Measurements from ENCODE around the gene TMEM248.
"Not testable (repeated sequence)": the region's sequence is repeated elsewhere in the genome, so short reads cannot be mapped to it uniquely, and the experiment has no call there.

TMEM248 gene

DNA sequence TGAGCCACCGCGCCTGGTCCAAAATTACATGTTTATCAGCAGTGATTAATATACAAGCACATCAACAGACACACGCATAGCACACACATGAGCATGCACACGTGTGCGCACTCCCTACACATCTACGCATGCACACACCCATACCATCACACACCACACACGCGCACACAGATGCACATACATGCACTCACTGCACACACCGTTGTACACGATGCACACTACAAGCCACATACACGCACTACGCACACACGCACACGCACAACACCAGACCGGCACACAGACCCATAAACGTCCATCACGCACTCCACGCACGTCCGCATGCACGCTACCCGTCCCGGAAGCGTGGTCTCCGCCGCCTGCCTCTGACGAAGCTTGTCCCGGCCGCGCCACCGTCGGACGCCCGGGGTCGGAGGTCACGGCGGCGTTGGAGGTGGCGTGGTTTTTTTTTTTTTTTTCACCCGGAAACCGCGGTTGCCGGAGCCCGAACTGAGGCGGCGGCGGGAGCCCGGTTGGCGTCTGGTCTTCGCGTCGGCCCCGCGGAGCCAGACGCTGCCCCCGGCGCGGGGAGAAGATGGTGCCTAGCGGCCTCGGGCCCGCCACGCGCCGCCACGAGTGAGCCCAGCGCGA is at the start of gene TMEM248:
Gene TMEM248, plus strand, starts transcription at position 457 of the 627 bp plus-strand sequence. CDS start 20,641 bp downstream, outside the sequence.
- peak; percentile 57 for DNase-seq

DNA sequence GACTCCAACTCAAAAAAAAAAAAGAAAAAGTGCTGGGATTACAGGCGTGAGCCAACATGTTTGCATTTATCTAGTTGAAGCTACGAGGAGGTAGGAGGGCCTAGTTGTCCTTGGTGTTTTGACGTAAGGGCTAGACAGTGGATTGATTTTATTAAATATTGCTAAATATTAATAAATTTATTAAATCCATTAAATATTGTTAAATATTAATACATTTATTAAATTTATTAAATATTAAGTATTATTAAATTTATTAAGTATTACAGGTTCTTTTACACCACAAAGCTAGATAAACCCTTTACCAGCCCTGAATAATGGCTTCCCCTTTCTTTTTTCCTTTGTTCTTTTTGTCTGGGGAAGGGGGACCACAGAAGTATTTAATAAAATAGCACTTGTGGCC is 47.5 kb upstream of the TMEM248 start:
- no peak for DNase-seq

GRCh38 chr7:66877577-66878300 is 43.3 kb upstream of the TMEM248 start:
- DNase-seq = no peak

DNA sequence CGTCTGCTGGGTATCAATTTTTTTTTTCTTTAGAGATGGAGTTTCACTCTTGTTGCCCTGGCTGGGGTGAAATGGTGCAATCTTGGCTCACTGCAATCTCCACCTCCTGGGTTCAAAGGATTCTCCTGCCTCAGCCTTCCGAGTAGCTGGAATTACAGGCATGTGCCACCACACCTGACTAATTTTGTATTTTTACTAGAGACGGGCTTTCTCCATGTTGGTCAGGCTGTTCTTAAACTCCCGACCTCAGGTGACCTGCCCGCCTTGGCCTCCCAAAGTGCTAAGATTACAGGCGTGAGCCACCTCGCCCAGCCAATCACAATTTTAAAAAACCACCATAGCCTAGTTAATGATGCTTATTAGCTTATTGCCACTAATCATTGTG is 42.7 kb upstream of the TMEM248 start:
- not testable (repeated sequence) for DNase-seq

DNA sequence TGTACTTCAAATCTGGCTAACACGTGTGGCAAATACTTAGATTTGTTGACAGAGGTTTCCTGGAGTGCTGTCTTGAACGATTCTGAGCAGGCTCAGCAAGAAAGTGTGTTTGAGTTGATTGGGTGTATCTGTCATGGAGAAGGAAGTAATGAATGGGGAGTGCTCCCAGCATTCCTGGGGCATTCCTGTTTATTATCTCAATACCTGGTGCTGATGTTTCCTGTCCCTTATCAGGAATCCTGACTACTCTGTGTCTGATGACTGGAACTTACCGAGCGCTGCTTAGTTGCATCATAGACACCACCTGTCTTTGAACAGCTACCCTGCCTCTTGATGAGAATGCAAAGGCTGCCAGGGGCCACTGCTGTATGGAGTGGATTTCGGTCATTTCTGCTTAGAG is 41.0 kb upstream of the TMEM248 start:
- no peak for DNase-seq

DNA sequence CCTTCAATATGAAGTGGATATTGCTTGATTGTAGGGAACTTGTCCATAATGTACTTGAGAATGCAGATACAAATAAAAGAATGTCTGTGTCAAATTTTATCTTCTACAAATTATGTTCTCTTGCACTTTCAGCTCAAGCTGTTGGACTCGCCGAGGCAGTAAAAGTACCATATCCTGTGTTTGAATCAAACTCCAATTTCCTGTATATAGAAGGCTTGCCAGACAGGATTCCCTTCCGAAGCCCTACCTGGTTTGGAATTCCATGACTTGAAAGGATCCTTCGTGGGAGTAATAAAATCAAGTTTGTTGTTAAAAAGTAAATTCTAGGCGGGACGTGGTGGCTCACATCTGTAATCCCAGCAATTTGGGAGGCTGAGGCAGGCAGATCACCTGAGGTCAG is 40.4 kb upstream of the TMEM248 start:
- DNase-seq = not testable (repeated sequence)

DNA sequence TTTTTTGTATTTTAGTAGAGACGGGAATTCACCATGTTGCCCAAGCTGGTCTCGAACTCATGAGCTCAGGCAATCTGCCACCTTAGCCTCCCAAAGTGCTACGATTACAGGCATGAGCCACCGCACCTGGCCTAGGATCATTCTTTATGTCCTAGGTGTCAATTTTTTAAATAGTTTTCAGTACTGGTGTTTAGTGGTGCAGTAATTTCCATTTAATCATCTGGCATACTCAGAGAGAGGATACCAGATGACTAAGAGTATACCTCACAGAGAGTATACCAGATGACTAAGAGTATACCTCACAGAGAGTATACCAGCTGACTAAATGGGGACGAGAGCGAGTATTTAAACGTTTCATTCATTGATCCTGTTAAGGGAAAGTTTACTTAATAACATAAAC is 37.3 kb upstream of the TMEM248 start:
- DNase-seq = no peak

- DNase-seq = not testable (repeated sequence)
Measured at GRCh38 chr7:66884556-66884955, 36.5 kb upstream of the TMEM248 start.

- DNase-seq = no peak
Measured at GRCh38 chr7:66886152-66886551, 34.9 kb upstream of the TMEM248 start.

DNA sequence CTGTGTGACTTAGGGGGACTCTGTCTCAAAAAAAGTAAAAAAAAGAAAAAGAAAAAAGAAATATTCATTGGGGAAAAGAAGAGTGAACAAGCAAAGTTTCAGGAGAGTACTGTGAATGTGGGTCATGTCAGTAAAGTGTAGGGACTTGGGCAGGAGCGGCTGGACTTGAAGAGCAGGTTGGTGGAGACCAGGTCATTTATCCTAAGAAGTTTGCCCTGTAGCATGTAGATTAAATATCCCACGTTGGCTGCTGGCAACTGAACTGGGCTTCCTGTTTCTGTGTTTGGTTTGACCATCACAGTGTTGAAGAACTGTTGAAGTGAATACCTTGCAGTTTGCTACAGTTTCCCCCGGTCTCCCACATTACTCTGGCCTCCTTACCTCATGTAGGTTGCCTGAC is 32.8 kb upstream of the TMEM248 start:
- not testable (repeated sequence) for DNase-seq

DNA sequence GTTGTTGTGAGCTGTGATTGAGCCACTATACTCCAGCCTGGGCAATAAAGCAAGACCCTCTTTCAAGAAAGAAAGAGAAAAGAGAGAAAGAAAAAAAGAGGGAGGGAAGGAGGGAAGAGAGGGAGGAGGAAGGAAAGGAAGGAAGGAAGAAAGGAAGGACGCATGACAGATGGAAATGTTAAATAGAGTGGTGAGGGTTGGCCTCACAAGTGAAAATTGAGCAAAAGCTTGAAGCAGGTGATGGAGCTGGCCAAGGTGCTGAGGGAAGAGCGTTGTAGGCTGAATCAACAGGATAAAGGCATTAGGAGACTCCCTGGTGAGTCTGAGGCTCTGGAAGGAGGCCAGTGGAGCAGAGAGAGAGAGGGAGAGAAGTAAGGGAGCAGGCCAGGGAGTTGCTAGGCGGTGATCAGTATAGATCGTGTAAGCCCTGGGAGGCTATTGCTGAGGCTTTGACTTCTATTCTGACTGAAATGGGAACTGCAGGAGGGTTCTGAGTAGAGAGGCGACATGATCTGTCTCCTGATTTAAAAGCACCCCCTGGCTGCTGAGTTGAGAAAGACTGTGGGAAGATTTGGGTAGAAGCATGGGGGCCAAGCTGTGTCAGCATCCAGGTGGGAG is 26.5 kb upstream of the TMEM248 start:
- no peak for DNase-seq

GRCh38 chr7:66896441-66896840 is 24.6 kb upstream of the TMEM248 start:
- no peak for DNase-seq

GRCh38 chr7:66899552-66900280 is 21.3 kb upstream of the TMEM248 start:
- DNase-seq = no peak

GRCh38 chr7:66901941-66902843 is 18.8 kb upstream of the TMEM248 start:
- DNase-seq = no peak

GRCh38 chr7:66902844-66903180 is 18.2 kb upstream of the TMEM248 start:
- DNase-seq = no peak

- DNase-seq = no peak
Measured at GRCh38 chr7:66903360-66904062, 17.5 kb upstream of the TMEM248 start.

GRCh38 chr7:66904063-66904593 is 16.9 kb upstream of the TMEM248 start:
- DNase-seq = no peak

- no peak for DNase-seq
Measured at GRCh38 chr7:66905278-66905677, 15.7 kb upstream of the TMEM248 start.

- DNase-seq = no peak
Measured at GRCh38 chr7:66905689-66906088, 15.3 kb upstream of the TMEM248 start.

DNA sequence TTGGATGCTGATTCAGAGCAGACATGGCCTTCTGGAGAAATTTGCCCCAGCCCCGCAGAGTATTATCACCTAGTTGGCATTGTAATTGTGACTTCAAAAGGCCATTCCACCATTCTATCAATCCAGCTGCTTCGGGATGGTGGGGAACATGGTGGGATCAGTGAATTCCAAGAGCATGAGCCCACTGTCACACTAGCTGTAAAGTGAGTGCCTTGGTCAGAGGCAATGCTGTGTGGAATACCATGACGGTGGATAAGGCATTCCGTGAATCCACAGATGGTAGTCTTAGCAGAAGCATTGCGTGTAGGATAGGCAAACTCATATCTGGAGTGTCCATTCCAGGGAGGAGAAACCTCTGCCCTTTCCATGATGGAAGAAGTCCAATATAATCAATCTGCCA is 13.3 kb upstream of the TMEM248 start:
- no peak for DNase-seq

DNA sequence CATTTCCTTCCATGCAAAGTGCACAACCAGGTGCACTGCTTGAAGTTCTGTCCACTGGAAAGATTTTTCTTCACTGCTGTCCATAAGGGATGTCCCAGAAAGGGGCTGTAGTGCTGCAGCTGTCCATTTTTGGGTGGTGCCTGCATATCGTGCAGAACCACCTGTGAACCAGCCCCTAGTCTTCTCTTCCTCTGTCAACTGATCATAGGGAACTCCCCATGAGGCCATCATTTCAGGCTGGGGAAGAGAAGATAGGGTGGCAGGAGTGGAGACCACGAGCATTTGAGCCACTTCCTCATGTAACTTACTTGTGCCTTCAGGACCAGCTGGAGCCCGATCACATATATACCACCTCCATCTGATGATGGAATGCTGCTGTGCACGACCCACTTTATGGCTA is 12.4 kb upstream of the TMEM248 start:
- DNase-seq = not testable (repeated sequence)

- DNase-seq = no peak
Measured at GRCh38 chr7:66910789-66911188, 10.2 kb upstream of the TMEM248 start.
